GM19025 (cell line): ENCODE data around the gene TERT.

ENCODE experiments used
- ATAC-seq: cut with Tn5 transposase; IDR thresholded peaks from one replicate; pipeline ENCODE4 v1.9.1; 2021; ENCODE audit warnings: mild to moderate bottlenecking, low read depth, moderate library complexity; ENCODE audit not compliant: unreplicated experiment

Gene TERT

DNA sequence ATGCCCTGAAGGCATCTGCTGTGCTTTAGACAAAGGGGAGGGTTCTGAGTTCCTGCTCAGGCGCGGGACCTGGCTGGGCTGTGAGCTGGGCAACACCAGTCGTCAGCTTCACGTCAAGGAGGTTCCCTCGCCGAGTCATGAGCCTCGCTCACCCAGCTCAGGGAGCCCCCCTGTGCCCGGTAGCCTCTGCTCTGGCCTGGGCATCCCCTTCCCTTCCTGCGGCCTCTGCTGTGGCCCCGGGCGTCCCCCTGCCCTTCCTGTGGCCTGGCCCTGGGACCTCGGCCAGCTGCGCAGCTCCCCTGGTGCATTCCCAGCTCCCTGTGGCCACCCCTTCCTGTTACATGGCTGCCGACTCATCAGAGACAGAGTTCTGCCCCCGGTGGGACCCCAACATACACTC lies 29.8 kb downstream of the TERT start:
- ATAC-seq: no peak

DNA sequence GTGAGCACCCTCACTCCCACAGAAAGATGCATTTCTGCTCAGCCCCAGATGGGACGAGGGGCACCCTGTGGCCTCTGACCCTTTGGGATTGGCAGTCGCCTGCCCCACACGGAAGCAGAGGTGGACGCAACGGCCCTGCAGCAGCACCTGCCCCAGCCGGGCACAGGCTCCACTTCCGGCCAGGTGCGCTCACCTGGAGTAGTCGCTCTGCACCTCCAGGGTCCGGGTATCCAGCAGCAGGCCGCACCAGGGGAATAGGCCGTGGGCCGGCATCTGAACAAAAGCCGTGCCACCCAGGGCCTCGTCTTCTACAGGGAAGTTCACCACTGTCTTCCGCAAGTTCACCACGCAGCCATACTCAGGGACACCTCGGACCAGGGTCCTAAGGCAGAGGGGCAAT lies 30.7 kb downstream of the TERT start:
- no peak for ATAC-seq

- ATAC-seq: no peak
Observed at GRCh38 chr5:1262381-1262780, 32.5 kb downstream of the TERT start.

DNA sequence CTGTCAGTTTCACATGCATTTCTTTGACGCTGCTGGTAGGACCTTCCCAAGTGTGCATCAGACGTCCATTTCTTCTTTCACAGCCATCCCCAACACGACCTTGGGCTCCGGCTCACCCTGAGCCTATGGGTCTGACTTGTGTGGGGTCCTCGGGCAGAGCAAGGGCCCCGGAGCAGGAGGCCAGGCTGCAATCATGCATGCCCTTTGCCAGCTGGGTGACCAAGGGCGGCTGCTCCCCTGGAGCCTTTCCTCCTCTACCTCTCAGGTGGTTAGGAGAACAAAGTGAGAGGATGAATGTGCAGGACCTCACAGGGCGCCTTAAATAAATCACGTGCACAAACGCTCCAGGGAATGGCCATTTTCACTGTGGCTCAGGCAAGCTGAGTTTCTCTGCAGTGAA lies 33.2 kb downstream of the TERT start:
- no peak for ATAC-seq

GRCh38 chr5:1259806-1260480 lies 34.9 kb downstream of the TERT start:
- ATAC-seq: no peak

DNA sequence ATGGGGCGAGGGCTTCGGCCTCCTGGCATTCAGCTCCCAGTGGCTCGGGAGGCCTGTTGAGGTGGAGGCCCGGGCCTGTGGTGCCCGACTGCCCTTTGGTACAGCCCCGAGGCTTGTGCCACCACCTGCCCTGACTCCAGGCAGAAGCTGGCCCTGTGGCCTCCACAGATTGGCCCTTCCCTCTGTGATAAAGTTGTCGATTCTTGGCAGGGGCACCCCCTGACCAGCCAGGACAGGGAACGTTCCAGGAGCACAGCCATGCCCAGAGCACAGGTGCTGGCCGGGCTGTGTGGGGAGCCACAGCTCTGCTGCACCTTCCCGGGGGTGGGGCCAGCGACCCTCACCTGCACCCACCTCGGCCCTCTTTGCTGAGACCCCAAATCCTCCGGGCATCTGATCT lies 37.0 kb downstream of the TERT start:
- ATAC-seq: no peak

DNA sequence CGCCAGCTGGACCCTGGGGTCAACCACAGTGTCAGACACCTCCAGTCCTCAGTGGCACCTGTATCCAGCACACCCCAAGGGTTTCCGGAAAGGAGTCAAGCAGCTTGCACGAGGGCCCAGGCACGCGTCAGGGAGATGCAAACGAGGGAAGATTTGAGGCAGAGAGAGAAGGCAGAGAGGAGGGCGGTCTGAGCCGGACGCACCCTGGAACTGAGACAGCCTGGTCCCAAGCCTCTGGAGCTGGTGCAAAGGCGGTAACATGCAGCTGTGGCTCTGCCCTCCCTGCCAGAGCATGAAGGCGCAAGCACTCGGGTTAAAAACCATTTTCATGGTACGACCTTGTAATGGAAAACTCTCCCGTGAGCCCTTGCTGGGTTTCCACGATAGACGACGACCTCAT lies 37.5 kb downstream of the TERT start:
- no peak for ATAC-seq

DNA sequence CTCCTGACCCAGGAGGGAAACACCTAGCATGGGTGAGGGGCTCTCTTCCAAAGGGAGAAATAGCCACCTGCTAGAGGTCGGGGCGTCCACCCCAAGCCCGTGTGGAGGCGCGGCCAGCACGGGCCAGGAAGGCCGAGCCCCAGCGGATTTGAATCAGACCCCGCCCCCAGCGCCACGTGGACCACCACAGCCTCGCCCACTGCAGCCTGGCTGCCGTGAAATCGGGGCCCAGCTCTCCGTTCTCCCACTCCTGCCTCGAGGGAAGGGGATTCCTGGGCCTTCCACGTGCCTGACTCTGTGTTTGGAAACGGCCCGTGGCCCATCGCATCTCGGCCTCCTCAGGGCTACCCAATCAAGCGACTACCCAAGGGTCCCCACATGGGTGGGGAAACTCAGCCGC lies 38.1 kb downstream of the TERT start:
- no peak for ATAC-seq

- no peak for ATAC-seq
Observed at GRCh38 chr5:1255081-1255561, 39.7 kb downstream of the TERT start.

DNA sequence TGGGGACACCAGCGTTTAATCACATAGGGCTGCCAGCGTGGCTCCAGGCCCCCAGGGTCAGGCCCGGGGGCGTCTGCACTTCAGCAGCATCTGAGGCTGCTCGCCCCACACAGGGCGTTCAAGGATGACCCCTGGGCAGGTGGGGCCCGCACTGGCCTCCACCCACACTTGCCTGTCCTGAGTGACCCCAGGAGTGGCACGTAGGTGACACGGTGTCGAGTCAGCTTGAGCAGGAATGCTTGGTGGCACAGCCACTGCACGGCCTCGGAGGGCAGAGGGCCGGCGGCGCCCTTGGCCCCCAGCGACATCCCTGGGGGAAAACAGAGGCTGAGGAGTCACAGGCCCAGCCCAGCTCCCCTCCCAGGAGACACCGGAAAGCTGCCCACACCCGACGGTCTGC lies 40.7 kb downstream of the TERT start:
- no peak for ATAC-seq

DNA sequence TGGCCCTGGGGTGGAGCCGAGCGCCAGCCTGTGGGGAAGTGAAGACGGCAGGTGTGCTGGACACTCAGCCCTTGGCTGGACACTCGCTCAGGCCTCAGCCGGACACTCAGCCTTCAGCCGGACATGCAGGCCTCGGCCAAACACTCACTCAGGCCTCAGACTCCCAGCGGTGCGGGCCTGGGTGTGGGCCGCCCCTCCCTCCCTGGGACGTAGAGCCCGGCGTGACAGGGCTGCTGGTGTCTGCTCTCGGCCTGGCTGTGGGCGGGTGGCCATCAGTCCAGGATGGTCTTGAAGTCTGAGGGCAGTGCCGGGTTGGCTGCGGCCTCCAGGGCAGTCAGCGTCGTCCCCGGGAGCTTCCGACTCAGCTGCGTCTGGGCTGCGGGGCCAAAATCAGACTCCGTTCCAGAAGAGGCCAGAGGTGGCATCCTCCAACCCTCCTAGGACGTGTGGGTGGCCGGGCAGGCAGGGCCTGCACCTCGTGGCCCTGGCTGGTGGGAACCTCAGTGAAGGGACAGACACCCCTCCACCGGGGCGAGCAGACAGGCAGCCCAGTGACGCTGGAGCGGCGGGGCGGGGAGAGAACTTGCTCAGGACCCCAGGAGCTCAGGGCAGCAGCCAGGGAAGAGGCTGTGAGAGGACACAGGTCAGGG lies 41.3 kb downstream of the TERT start:
- ATAC-seq: no peak

GRCh38 chr5:1252681-1253080 lies 42.2 kb downstream of the TERT start:
- no peak for ATAC-seq

GRCh38 chr5:1251678-1252580 lies 42.9 kb downstream of the TERT start:
- ATAC-seq: no peak

DNA sequence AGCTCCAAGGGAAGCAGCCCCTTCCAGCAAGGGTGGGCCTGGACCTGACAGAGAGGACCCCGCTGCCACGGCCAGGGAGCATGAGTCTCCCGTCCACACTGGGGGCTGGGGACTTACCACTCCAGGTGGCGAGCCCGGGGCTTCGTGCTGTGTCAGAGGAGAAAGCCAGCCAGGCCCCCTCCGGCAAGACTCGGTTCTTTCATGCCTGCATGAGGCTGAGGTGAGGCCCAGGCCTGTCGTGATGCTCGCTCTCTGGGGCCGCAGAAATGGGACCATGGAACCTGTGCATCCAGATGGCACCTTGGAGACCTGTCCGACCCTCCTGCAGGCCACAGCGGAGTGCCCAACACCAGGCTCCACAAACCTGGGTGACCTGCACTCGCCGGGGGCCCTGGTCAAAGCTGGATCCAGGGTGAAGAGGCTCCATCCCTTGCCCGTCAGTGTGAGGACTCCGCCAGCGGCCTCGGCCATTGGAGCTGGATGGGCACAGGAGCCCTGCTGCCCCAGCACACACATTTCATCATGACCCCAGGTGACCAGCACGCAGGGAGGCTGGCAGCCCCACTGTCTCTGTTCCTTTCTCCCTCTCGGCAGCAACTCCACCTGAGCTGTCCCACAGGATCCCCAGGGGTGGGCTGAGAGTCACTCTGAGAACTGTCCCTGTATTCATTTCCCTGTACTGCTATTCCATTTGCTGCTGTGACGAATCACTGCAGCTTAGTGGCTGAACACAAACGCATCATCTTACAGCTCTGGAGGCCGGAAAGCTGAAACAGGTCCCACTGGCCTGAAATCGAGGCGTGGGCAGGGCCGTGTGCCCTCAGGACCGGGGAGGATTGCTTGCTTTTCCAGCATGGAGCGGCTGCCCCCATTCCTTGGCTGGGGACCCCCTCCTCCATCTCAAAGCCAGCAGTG lies 45.2 kb downstream of the TERT start:
- ATAC-seq: no peak

GRCh38 chr5:1247811-1248210 lies 47.1 kb downstream of the TERT start:
- no peak for ATAC-seq

DNA sequence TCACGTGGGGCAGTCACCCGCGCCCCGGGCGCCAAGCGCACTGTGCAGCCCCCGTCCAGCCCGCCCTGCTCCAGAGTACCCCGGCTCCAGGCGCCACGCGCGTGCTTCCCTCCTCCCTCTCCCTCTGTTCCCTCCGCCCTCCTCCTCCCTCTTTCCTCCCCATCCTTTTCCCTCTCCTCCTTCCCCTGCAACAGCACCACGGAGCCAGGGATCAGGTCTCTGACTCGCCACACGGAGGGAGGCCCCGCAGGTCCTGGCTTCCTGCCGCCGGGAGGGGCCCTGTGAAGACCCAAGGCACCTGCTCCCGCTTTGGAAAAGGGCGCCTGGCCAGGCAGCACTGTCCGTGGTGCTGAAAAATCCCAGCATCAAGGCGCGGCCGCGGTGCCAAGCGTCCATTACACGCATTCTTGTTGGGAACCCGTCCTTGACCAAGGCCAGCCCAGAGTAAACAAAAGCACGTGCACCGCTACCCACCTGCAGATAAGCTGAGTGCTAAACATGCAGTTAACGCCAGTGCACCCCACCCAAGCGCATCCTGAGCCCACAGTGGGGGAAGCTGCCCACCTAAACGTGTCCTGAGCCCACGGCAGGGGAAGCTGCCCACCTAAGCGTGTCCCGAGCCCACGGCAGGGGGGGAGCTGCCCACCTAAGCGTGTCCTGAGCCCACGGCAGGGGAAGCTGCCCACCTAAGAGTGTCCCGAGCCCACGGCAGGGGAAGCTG lies 48.0 kb downstream of the TERT start:
- no peak for ATAC-seq

DNA sequence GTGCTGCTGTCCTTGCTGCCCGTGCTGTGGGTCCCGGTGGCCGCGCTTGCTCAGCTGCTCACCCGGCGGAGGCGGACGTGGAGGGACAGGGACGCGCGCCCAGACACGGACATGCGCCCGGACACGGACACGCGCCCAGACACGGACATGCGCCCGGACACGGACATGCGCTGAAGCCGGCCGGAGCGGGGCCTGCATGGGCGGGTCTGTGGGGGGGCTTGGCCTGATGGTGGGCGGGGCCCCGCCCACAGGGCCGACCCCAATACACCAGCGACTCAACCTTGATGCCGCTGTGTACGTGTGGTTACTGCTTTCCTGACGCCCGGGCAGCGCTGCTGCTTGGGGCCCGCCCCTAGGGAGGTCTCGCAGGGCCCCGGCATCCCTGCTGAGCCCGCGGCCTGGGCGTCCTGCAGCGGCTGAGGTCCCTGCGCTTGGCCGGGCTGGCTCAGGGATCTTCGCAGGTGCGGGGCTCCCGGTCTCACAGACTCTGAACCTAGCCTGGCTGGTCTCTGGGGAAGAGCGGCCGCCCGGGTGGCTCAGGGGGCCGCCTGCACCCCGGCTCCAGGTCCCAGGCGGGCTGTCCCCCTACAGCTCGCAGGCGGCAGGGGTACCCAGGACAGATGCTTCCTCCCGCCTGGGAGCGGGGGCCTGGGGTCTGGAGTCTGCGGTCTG lies 48.8 kb downstream of the TERT start:
- ATAC-seq: no peak

DNA sequence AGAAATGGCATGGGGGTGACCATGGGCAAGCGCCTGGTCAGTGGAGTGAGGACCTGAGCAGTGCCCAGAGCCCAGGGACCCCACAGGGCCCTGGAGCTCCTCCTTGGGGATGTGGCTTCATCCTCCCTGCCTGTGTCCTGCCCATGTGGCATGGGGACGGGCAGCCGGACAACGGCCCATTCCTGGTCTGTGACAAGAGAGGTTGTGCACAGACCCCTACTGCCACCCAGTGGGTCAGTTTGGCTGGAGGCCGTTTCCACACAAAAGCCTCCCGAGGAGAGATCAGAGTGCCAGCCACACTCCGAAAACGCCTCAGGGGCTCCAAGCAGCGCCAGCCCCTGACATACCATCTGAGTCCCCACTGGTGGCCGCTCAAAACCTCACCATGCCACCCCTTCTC lies 49.9 kb downstream of the TERT start:
- ATAC-seq: no peak

GRCh38 chr5:1244255-1244654 lies 50.6 kb downstream of the TERT start:
- ATAC-seq: no peak
